ENCODE results near the gene LSMEM2. TPM values are rescaled to one million over a fixed set of nuclear protein-coding genes. Genes with fewer than 3 reads are reported as not detected.

Gene LSMEM2
- total RNA-seq, 1 experiment from 2014 or later, result 0.57 TPM

DNA sequence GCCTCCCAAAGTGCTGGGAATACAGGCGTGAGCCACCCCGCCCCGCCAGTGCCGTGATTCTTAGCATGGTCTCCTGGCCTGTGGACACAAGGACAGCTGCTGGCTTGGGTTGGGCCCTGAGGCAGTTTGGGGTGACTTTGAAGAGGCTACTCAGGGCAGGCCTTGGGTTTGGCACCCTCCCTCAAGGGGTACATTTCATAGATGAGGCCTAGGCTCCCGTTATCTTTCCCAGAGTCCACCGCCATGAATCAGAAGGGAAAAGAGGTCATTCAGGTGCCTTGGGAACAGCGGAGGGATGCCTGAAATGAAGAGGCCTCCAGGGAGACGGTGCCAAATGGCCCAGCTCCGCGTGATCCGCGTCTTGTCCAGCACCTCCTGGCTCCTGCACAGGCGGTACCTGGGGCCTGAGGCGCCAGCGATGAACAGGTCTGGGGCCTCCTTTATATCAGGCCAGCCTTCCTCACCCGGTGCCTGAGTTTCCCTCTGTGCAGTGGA lies 33.6 kb upstream of the LSMEM2 start:
- Mint-ChIP-seq H3K27ac (peak overlapping the region; percentile 91), H3K27me3 (ENCODE audit: low read depth) (no peaks in the 10 kb centered on the region), H3K9me3 (no peaks in the 10 kb centered on the region), H3K4me1 (peaks cover 65% of the 10 kb centered on the region), H3K36me3 (peaks cover 2% of the 10 kb centered on the region; the same call in 1 of the 2 replicates), H3K4me3 (peak overlapping the region; percentile 40)
- TF ChIP-seq, protein P1, sequence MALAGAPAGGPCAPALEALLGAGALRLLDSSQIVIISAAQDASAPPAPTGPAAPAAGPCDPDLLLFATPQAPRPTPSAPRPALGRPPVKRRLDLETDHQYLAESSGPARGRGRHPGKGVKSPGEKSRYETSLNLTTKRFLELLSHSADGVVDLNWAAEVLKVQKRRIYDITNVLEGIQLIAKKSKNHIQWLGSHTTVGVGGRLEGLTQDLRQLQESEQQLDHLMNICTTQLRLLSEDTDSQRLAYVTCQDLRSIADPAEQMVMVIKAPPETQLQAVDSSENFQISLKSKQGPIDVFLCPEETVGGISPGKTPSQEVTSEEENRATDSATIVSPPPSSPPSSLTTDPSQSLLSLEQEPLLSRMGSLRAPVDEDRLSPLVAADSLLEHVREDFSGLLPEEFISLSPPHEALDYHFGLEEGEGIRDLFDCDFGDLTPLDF (CRISPR knock-in tag; IDR thresholded peaks at IDR 0.05), result no peak
- TF ChIP-seq, protein P2, sequence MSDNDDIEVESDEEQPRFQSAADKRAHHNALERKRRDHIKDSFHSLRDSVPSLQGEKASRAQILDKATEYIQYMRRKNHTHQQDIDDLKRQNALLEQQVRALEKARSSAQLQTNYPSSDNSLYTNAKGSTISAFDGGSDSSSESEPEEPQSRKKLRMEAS (CRISPR knock-in tag; IDR thresholded peaks at IDR 0.05), result 0 out of 2 replicates have a peak, but pooled peaks have one; percentile 2
- ChIA-PET POLR2A (no interaction called here), CTCF (interaction anchor here (0.6 to 2.1 kb wide), 4 partner anchors 10 to 41 kb away, joined by 3 to 32 read pairs (median 5); partner anchors contain the start of genes GNAI2 and SLC38A3)
- no peak for DNase-seq (ENCODE audit: low spot score)
- ATAC-seq, result no peak

DNA sequence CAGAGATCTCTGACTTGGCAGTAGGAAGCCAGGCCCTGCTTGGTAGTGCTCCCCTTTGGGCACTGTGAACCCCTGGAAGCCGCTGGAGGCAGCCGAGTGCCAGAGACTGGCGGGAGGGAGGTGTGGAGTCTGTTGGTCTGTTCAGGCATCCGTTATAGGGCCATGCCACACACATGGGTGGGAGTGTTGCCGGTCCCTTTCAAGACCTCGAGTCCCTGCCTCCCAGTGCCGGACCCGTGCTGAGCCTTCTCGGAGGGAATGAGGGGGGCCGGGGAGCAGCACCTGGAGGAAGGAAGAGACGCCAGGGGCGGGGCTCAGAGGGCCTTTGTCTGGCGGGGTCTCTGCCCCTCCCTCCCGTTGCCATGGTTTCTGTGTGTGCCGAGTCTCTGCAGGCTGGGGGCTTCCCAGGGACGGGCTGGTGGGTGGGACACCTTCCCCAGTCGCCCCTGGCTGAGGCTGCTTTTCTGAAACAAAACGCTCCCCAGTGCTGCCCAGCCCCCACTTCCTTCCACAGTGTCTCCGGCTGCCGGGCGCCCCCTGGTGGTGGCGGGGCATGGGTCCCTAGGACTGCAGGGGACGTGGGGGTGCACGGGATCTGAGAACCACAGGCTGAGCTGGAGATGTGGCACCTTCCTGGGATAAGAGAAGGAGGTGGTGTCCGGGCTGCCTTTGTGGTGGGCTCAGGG lies 32.9 kb upstream of the LSMEM2 start:
- POLR2A ChIA-PET, result interaction anchor here (0.7 to 1.7 kb wide), 8 partner anchors 7 to 123 kb away, joined by 3 to 10 read pairs (median 4); no protein-coding TSS in a partner anchor
- peak overlapping the region; percentile 40 for H3K4me3 Mint-ChIP-seq
- H3K9me3 Mint-ChIP-seq, result no peaks in the 10 kb centered on the region
- DNase-seq (ENCODE audit: low spot score) (peak; percentile 98), ATAC-seq (peak; percentile 73)
- H3K4me1 Mint-ChIP-seq, result peaks cover 59% of the 10 kb centered on the region
- H3K27ac Mint-ChIP-seq, result peak overlapping the region; percentile 91
- TF ChIP-seq, protein P3, sequence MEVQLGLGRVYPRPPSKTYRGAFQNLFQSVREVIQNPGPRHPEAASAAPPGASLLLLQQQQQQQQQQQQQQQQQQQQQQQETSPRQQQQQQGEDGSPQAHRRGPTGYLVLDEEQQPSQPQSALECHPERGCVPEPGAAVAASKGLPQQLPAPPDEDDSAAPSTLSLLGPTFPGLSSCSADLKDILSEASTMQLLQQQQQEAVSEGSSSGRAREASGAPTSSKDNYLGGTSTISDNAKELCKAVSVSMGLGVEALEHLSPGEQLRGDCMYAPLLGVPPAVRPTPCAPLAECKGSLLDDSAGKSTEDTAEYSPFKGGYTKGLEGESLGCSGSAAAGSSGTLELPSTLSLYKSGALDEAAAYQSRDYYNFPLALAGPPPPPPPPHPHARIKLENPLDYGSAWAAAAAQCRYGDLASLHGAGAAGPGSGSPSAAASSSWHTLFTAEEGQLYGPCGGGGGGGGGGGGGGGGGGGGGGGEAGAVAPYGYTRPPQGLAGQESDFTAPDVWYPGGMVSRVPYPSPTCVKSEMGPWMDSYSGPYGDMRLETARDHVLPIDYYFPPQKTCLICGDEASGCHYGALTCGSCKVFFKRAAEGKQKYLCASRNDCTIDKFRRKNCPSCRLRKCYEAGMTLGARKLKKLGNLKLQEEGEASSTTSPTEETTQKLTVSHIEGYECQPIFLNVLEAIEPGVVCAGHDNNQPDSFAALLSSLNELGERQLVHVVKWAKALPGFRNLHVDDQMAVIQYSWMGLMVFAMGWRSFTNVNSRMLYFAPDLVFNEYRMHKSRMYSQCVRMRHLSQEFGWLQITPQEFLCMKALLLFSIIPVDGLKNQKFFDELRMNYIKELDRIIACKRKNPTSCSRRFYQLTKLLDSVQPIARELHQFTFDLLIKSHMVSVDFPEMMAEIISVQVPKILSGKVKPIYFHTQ (CRISPR knock-in tag; IDR thresholded peaks at IDR 0.05), result no peak
- no peak for TF ChIP-seq ZNF671 (CRISPR knock-in tag; IDR thresholded peaks at IDR 0.05)
- TF ChIP-seq, protein P4, sequence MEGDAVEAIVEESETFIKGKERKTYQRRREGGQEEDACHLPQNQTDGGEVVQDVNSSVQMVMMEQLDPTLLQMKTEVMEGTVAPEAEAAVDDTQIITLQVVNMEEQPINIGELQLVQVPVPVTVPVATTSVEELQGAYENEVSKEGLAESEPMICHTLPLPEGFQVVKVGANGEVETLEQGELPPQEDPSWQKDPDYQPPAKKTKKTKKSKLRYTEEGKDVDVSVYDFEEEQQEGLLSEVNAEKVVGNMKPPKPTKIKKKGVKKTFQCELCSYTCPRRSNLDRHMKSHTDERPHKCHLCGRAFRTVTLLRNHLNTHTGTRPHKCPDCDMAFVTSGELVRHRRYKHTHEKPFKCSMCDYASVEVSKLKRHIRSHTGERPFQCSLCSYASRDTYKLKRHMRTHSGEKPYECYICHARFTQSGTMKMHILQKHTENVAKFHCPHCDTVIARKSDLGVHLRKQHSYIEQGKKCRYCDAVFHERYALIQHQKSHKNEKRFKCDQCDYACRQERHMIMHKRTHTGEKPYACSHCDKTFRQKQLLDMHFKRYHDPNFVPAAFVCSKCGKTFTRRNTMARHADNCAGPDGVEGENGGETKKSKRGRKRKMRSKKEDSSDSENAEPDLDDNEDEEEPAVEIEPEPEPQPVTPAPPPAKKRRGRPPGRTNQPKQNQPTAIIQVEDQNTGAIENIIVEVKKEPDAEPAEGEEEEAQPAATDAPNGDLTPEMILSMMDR (IDR thresholded peaks at IDR 0.05), result peak; percentile 99
- peak; percentile 95 for TF ChIP-seq ZNF423 (CRISPR knock-in tag; IDR thresholded peaks at IDR 0.05)
- peak; percentile 71; the same call in 1 of the 2 replicates for TF ChIP-seq CREM (CRISPR knock-in tag; IDR thresholded peaks at IDR 0.05)
- TF ChIP-seq, protein P5, sequence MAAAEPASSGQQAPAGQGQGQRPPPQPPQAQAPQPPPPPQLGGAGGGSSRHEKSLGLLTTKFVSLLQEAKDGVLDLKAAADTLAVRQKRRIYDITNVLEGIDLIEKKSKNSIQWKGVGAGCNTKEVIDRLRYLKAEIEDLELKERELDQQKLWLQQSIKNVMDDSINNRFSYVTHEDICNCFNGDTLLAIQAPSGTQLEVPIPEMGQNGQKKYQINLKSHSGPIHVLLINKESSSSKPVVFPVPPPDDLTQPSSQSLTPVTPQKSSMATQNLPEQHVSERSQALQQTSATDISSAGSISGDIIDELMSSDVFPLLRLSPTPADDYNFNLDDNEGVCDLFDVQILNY (CRISPR knock-in tag; IDR thresholded peaks at IDR 0.05), result 0 out of 2 replicates have a peak, but pooled peaks have one; percentile 20
- TF ChIP-seq SP1 (CRISPR knock-in tag; conservative IDR thresholded peaks at IDR 0.05), result peak; percentile 90
- TF ChIP-seq, protein P6, sequence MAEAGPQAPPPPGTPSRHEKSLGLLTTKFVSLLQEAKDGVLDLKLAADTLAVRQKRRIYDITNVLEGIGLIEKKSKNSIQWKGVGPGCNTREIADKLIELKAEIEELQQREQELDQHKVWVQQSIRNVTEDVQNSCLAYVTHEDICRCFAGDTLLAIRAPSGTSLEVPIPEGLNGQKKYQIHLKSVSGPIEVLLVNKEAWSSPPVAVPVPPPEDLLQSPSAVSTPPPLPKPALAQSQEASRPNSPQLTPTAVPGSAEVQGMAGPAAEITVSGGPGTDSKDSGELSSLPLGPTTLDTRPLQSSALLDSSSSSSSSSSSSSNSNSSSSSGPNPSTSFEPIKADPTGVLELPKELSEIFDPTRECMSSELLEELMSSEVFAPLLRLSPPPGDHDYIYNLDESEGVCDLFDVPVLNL (CRISPR knock-in tag; IDR thresholded peaks at IDR 0.05; ENCODE audit: borderline replicate concordance, low read depth), result no peak
- TF ChIP-seq ZNF263 (CRISPR knock-in tag; IDR thresholded peaks at IDR 0.05; ENCODE audit: low read depth), result peak; percentile 80
- TF ChIP-seq, protein P7, sequence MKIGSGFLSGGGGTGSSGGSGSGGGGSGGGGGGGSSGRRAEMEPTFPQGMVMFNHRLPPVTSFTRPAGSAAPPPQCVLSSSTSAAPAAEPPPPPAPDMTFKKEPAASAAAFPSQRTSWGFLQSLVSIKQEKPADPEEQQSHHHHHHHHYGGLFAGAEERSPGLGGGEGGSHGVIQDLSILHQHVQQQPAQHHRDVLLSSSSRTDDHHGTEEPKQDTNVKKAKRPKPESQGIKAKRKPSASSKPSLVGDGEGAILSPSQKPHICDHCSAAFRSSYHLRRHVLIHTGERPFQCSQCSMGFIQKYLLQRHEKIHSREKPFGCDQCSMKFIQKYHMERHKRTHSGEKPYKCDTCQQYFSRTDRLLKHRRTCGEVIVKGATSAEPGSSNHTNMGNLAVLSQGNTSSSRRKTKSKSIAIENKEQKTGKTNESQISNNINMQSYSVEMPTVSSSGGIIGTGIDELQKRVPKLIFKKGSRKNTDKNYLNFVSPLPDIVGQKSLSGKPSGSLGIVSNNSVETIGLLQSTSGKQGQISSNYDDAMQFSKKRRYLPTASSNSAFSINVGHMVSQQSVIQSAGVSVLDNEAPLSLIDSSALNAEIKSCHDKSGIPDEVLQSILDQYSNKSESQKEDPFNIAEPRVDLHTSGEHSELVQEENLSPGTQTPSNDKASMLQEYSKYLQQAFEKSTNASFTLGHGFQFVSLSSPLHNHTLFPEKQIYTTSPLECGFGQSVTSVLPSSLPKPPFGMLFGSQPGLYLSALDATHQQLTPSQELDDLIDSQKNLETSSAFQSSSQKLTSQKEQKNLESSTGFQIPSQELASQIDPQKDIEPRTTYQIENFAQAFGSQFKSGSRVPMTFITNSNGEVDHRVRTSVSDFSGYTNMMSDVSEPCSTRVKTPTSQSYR (CRISPR knock-in tag; IDR thresholded peaks at IDR 0.05), result peak; percentile 96
- TF ChIP-seq ZNF121 (CRISPR knock-in tag; IDR thresholded peaks at IDR 0.05), result 0 out of 2 replicates have a peak, but pooled peaks have one; percentile 3
- TF ChIP-seq, protein P8, sequence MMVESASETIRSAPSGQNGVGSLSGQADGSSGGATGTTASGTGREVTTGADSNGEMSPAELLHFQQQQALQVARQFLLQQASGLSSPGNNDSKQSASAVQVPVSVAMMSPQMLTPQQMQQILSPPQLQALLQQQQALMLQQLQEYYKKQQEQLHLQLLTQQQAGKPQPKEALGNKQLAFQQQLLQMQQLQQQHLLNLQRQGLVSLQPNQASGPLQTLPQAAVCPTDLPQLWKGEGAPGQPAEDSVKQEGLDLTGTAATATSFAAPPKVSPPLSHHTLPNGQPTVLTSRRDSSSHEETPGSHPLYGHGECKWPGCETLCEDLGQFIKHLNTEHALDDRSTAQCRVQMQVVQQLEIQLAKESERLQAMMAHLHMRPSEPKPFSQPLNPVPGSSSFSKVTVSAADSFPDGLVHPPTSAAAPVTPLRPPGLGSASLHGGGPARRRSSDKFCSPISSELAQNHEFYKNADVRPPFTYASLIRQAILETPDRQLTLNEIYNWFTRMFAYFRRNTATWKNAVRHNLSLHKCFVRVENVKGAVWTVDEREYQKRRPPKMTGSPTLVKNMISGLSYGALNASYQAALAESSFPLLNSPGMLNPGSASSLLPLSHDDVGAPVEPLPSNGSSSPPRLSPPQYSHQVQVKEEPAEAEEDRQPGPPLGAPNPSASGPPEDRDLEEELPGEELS (CRISPR knock-in tag; IDR thresholded peaks at IDR 0.05), result peak; percentile 53; the same call in 1 of the 2 replicates
- CTCF ChIA-PET, result interaction anchor here (0.5 to 6.0 kb wide), 50 partner anchors 8 to 407 kb away, joined by 3 to 154 read pairs (median 5); partner anchors contain the start of genes C3orf18, CYB561D2, GNAI2 and GNAT1
- peaks cover 2% of the 10 kb centered on the region; the same call in 1 of the 2 replicates for H3K36me3 Mint-ChIP-seq
- no peaks in the 10 kb centered on the region for H3K27me3 Mint-ChIP-seq (ENCODE audit: low read depth)

Data from WTC11 (cell line).